GM10266 (cell line): Measurements from ENCODE around the gene STX11.

ENCODE experiments used
- DNase-seq: peaks from one replicate; pipeline ENCODE4 v3.0.0; 2012; ENCODE audit errors: extremely low spot score
- CTCF ChIP-seq: IDR thresholded peaks from 2 replicates; pipeline ENCODE4 v1.5.1; 2012; ENCODE audit warnings: mild to moderate bottlenecking, low read depth; ENCODE audit not compliant: control insufficient read depth, insufficient read depth; ENCODE audit errors: missing control alignments

STX11 gene

GRCh38 chr6:144115219-144115618, 35.1 kb upstream of the STX11 start:
- no peak for DNase-seq

GRCh38 chr6:144119376-144119775, 30.9 kb upstream of the STX11 start:
- no peak for DNase-seq
- TF ChIP-seq CTCF, result no peak

More at GRCh38 chr6:144115219-144115618, 35.1 kb upstream of the STX11 start:
- no peak for TF ChIP-seq CTCF

- no peak for DNase-seq
- TF ChIP-seq CTCF, result no peak
Observed at GRCh38 chr6:144122861-144123260, 27.5 kb upstream of the STX11 start.

- DNase-seq, result no peak
- TF ChIP-seq CTCF, result no peak
Observed at GRCh38 chr6:144123421-144123820, 26.9 kb upstream of the STX11 start.

- no peak for TF ChIP-seq CTCF
- no peak for DNase-seq
Observed at GRCh38 chr6:144123836-144124235, 26.5 kb upstream of the STX11 start.

- no peak for DNase-seq
- no peak for TF ChIP-seq CTCF
Observed at GRCh38 chr6:144127097-144127496, 23.2 kb upstream of the STX11 start.

- no peak for TF ChIP-seq CTCF
- DNase-seq, result no peak
Observed at GRCh38 chr6:144129469-144129868, 20.8 kb upstream of the STX11 start.
